Activated CD4-positive, CD25-positive, alpha-beta regulatory T cell (primary cell): ENCODE data around the gene F7.
"Not testable (repeated sequence)": the region's sequence is repeated elsewhere in the genome, so short reads cannot be mapped to it uniquely, and the experiment has no call there.

Source experiments
- DNase-seq, 4 experiments: peaks; one replicate each; lab custom pipeline; 2025; lab: John Stamatoyannopoulos, UW

The F7 gene

GRCh38 chr13:113072376-113072775 lies 33.2 kb upstream of the F7 start:
- no peak for DNase-seq

- DNase-seq = no peak
These were observed 31.6 kb upstream of the F7 start for GRCh38 chr13:113073942-113074341.

GRCh38 chr13:113074401-113074800 lies 31.2 kb upstream of the F7 start:
- no peak for DNase-seq

- DNase-seq = no peak
These were observed 30.7 kb upstream of the F7 start for GRCh38 chr13:113074876-113075275.

GRCh38 chr13:113075711-113076110 lies 29.9 kb upstream of the F7 start:
- DNase-seq = no peak

GRCh38 chr13:113076681-113077401 lies 28.8 kb upstream of the F7 start:
- no peak for DNase-seq

- DNase-seq = no peak
These were observed 28.0 kb upstream of the F7 start for GRCh38 chr13:113077566-113077952.

GRCh38 chr13:113077953-113078901 lies 27.4 kb upstream of the F7 start:
- DNase-seq = no peak

- DNase-seq = no peak
These were observed 26.4 kb upstream of the F7 start for GRCh38 chr13:113078902-113079780.

GRCh38 chr13:113079781-113080080 lies 25.9 kb upstream of the F7 start:
- DNase-seq = not testable (repeated sequence)

- no peak for DNase-seq
These were observed 25.2 kb upstream of the F7 start for GRCh38 chr13:113080361-113080831.

- no peak for DNase-seq
These were observed 24.6 kb upstream of the F7 start for GRCh38 chr13:113080901-113081521.

- no peak for DNase-seq
These were observed 23.2 kb upstream of the F7 start for GRCh38 chr13:113082198-113083021.

GRCh38 chr13:113083022-113083373 lies 22.6 kb upstream of the F7 start:
- DNase-seq = no peak

- DNase-seq = no peak
These were observed 22.1 kb upstream of the F7 start for GRCh38 chr13:113083402-113084061.

- DNase-seq = no peak
These were observed 21.3 kb upstream of the F7 start for GRCh38 chr13:113084094-113084942.

- DNase-seq = no peak
These were observed 20.5 kb upstream of the F7 start for GRCh38 chr13:113084943-113085540.

GRCh38 chr13:113086031-113086750 lies 19.4 kb upstream of the F7 start:
- DNase-seq = no peak
